IMR-90 (cell line): ENCODE measurements around the gene HOTAIR. TPM values are rescaled to one million over a fixed set of nuclear protein-coding genes. Genes with fewer than 3 reads are reported as not detected.

Experiments used
- ATAC-seq: fragments of 200-7000 bp; cut with Tn5 transposase; 2 replicates; pipeline ENCODE4 v1.9.1; 2020; ENCODE audit warnings: low read depth, mild to moderate bottlenecking, moderate library complexity
- BruUV-seq: library from RNA; stranded (reverse); fragments of 400-500 nt; replicated peaks from 2 replicates; lab custom pipeline; 2021; lab: Mats Ljungman, UMichigan
- CTCF ChIA-PET: fragments of 300-600 bp; formaldehyde crosslinking; extraction: SDS; loops from one replicate; lab custom pipeline; 2021; ENCODE audit warnings: antibody characterized with exemption; lab: Yijun Ruan, JAX
- POLR2A ChIA-PET: fragments of 300-600 bp; sonication (Branson Sonifier 250); formaldehyde crosslinking; loops from one replicate; lab custom pipeline; 2022; ENCODE audit warnings: antibody characterized with exemption; ENCODE audit not compliant: unreplicated experiment; lab: Charles Lee
- DNase-seq: peaks from one replicate; pipeline ENCODE4 v3.0.0; 2013
- H2AFZ ChIP-seq: replicated peaks from 2 replicates; pipeline ENCODE3; 2013; ENCODE audit warnings: low read length, mild to moderate bottlenecking; ENCODE audit not compliant: poor library complexity
- H2AK5ac ChIP-seq: 2 replicates; pipeline ENCODE4 v1.6.1; 2013; ENCODE audit warnings: low read depth, low read length, inconsistent platforms
- H2AK9ac ChIP-seq: replicated peaks from 2 replicates; pipeline ENCODE3; 2013; ENCODE audit warnings: mild to moderate bottlenecking, low read depth, low read length, moderate library complexity; ENCODE audit not compliant: poor library complexity
- H2BK120ac ChIP-seq: 2 replicates; pipeline ENCODE4 v1.6.1; 2013; ENCODE audit warnings: low read depth, low read length, inconsistent platforms
- H2BK15ac ChIP-seq: 3 replicates; pipeline ENCODE4 v1.6.1; 2013; ENCODE audit warnings: low read depth, low read length, inconsistent platforms
- H2BK20ac ChIP-seq: 2 replicates; pipeline ENCODE4 v1.6.1; 2013; ENCODE audit warnings: low read depth, mild to moderate bottlenecking, inconsistent platforms, low read length, moderate library complexity
- H2BK5ac ChIP-seq: 2 replicates; pipeline ENCODE4 v1.6.1; 2013; ENCODE audit warnings: mild to moderate bottlenecking, low read depth, low read length, inconsistent platforms; ENCODE audit not compliant: poor library complexity, severe bottlenecking
- H3K14ac ChIP-seq: replicated peaks from 2 replicates; pipeline ENCODE4 v1.6.1; 2013; ENCODE audit warnings: low read depth, low read length, inconsistent platforms
- H3K18ac ChIP-seq: 2 replicates; pipeline ENCODE4 v1.6.1; 2013; ENCODE audit warnings: low read depth, low read length, control low read depth
- H3K23ac ChIP-seq: 2 replicates; pipeline ENCODE4 v1.6.1; 2013; ENCODE audit warnings: low read depth, low read length, inconsistent platforms
- H3K27ac ChIP-seq: 2 replicates; pipeline ENCODE4 v1.5.1; 2013; ENCODE audit warnings: mild to moderate bottlenecking, control low read depth, low read length; ENCODE audit not compliant: insufficient read depth
- H3K27me3 ChIP-seq: 2 replicates; pipeline ENCODE4 v1.6.1; 2013; ENCODE audit warnings: low read length; ENCODE audit not compliant: control insufficient read depth, insufficient read depth
- H3K36me3 ChIP-seq: 2 replicates; pipeline ENCODE4 v1.6.1; 2013; ENCODE audit warnings: low read length, mixed read lengths; ENCODE audit not compliant: control insufficient read depth, insufficient read depth
- H3K4ac ChIP-seq: 2 replicates; pipeline ENCODE4 v1.6.1; 2013; ENCODE audit warnings: low read depth, low read length, inconsistent platforms
- H3K4me1 ChIP-seq: 2 replicates; pipeline ENCODE4 v1.6.1; 2013; ENCODE audit warnings: low read length, mixed read lengths; ENCODE audit not compliant: control insufficient read depth, insufficient read depth
- H3K4me2 ChIP-seq: 2 replicates; pipeline ENCODE4 v1.6.1; 2013; ENCODE audit warnings: low read depth, mild to moderate bottlenecking, control low read depth, low read length, moderate library complexity
- H3K4me3 ChIP-seq: 2 replicates; pipeline ENCODE4 v1.5.1; 2013; ENCODE audit warnings: low read depth, mild to moderate bottlenecking, control low read depth, low read length, moderate library complexity; ENCODE audit not compliant: insufficient read depth
- H3K56ac ChIP-seq: 2 replicates; pipeline ENCODE4 v1.6.1; 2013; ENCODE audit warnings: low read length, inconsistent platforms; ENCODE audit not compliant: insufficient read depth; ENCODE audit errors: extremely low read depth
- H3K79me1 ChIP-seq, 2 experiments: 2 replicates each; pipeline ENCODE4 v1.6.1; 2013; ENCODE audit warnings: low read length in 2 of 2, inconsistent platforms in 1 of 2, low read depth in 1 of 2
- H3K9ac ChIP-seq: 2 replicates; pipeline ENCODE4 v1.6.1; 2013; ENCODE audit warnings: low read depth, low read length, control low read depth
- H3K9me1 ChIP-seq: 2 replicates; pipeline ENCODE4 v1.6.1; 2013; ENCODE audit warnings: low read length, inconsistent platforms; ENCODE audit not compliant: insufficient read depth
- H3K9me3 ChIP-seq: 2 replicates; pipeline ENCODE4 v1.6.1; 2013; ENCODE audit warnings: low read length; ENCODE audit not compliant: control insufficient read depth, insufficient read depth
- H4K20me1 ChIP-seq: 2 replicates; pipeline ENCODE4 v1.6.1; 2013; ENCODE audit warnings: low read length, inconsistent platforms; ENCODE audit not compliant: insufficient read depth
- H4K5ac ChIP-seq: 2 replicates; pipeline ENCODE4 v1.6.1; 2013; ENCODE audit warnings: mild to moderate bottlenecking, low read depth, low read length, control low read depth
- H4K8ac ChIP-seq, 2 experiments: 2 replicates each; pipeline ENCODE4 v1.6.1; 2013; ENCODE audit warnings: low read depth in 2 of 2, low read length in 2 of 2, control low read depth in 1 of 2, inconsistent platforms in 1 of 2
- H4K91ac ChIP-seq: 2 replicates; pipeline ENCODE4 v1.6.1; 2013; ENCODE audit warnings: low read depth, low read length, inconsistent platforms; ENCODE audit not compliant: insufficient read depth
- BHLHE40 ChIP-seq: fragments of 150-350 bp; IDR thresholded peaks from 2 replicates; pipeline ENCODE4 v1.6.1; 2016; ENCODE audit warnings: mild to moderate bottlenecking, low read depth, low read length
- CEBPB ChIP-seq: IDR thresholded peaks from 2 replicates; pipeline ENCODE4 v1.6.1; 2012; ENCODE audit warnings: low read depth, low read length, improper control_type of control experiment
- CTCF ChIP-seq: conservative IDR thresholded peaks from 2 replicates; pipeline ENCODE4 v1.5.1; 2012; ENCODE audit warnings: mild to moderate bottlenecking, low read depth, low read length, improper control_type of control experiment
- ELK1 ChIP-seq: fragments of 150-350 bp; IDR thresholded peaks from 2 replicates; pipeline ENCODE4 v1.6.1; 2016; ENCODE audit warnings: low read depth, mild to moderate bottlenecking, low read length, moderate library complexity, borderline replicate concordance
- MAZ ChIP-seq: IDR thresholded peaks from 2 replicates; pipeline ENCODE4 v1.6.1; 2012; ENCODE audit warnings: low read depth, mild to moderate bottlenecking, low read length, improper control_type of control experiment, moderate library complexity, borderline replicate concordance
- MXI1 ChIP-seq: IDR thresholded peaks from 2 replicates; pipeline ENCODE4 v1.6.1; 2012; ENCODE audit warnings: low read depth, mild to moderate bottlenecking, low read length, moderate library complexity, borderline replicate concordance
- NFE2L2 ChIP-seq: fragments of 150-350 bp; IDR thresholded peaks from 2 replicates; pipeline ENCODE4 v1.6.1; 2016; ENCODE audit warnings: low read depth, mild to moderate bottlenecking, low read length
- RAD21 ChIP-seq: IDR thresholded peaks from 2 replicates; pipeline ENCODE4 v1.6.1; 2012; ENCODE audit warnings: low read length, improper control_type of control experiment
- RCOR1 ChIP-seq: IDR thresholded peaks from 2 replicates; pipeline ENCODE4 v1.6.1; 2012; ENCODE audit warnings: mild to moderate bottlenecking, low read length, improper control_type of control experiment; ENCODE audit not compliant: insufficient replicate concordance
- RFX5 ChIP-seq: IDR thresholded peaks from 2 replicates; pipeline ENCODE4 v1.8.0; 2012; ENCODE audit warnings: low read depth, mild to moderate bottlenecking, low read length, moderate library complexity
- SMC3 ChIP-seq: fragments of 150-350 bp; IDR thresholded peaks from 2 replicates; pipeline ENCODE4 v1.6.1; 2016; ENCODE audit warnings: low read depth, mild to moderate bottlenecking, antibody characterized with exemption, low read length, moderate library complexity
- USF2 ChIP-seq: fragments of 150-350 bp; IDR thresholded peaks from 2 replicates; pipeline ENCODE4 v1.6.1; 2017; ENCODE audit warnings: mild to moderate bottlenecking, antibody characterized with exemption, low read length, low read depth
- WGBS, 2 experiments: methylation state at CpG; one replicate each; pipeline versions ENCODE4 v1.1.5 to v1.1.7; 2013; ENCODE audit warnings: missing lambda C conversion rate in 2 of 2; ENCODE audit not compliant: insufficient read length in 1 of 2; ENCODE audit errors: extremely low coverage in 2 of 2; 5-methylcytosine and 5-hydroxymethylcytosine counted together
- dilution Hi-C: fragments of 300-500 bp; cut with HindIII; formaldehyde crosslinking; loops from one replicate; pipeline ENCODE4 v1.14.3; 2018; ENCODE audit warnings: low sequenced_read_pairs; ENCODE audit not compliant: unreplicated experiment
- in situ Hi-C: fragments of 300-500 bp; cut with MboI; formaldehyde crosslinking; loops from 3 replicates; pipeline ENCODE4 v1.14.3; 2019; ENCODE audit warnings: low sequenced_read_pairs, inconsistent platforms, mixed read lengths
- intact Hi-C: fragments of 100-400 bp; cut with micrococcal nuclease; formaldehyde crosslinking; loops from 2 replicates; pipeline ENCODE4 v1.10.0; 2022
- polyA plus RNA-seq, 3 experiments: library from polyadenylated mRNA; depleted of rRNA; stranded (reverse); fragments of >200 nt; gene quantifications; 2 replicates each; pipeline ENCODE4 v1.2.3, GENCODE V29; 2012; ENCODE audit warnings: low replicate concordance in 1 of 3
- total RNA-seq: library from RNA; depleted of rRNA; stranded (reverse); fragments of >200 nt; gene quantifications from 2 replicates; pipeline ENCODE4 v1.2.3, GENCODE V29; 2012

Gene HOTAIR
- total and polyA plus RNA-seq, 2 of the 4 experiments (the other 2 are of a cell fraction), result not detected

- TF ChIP-seq SMC3, result no peak
- no peak for TF ChIP-seq MAZ
- TF ChIP-seq RCOR1, result no peak
- TF ChIP-seq NFE2L2, result no peak
Measured at GRCh38 chr12:53995002-53995377, 20.2 kb upstream of the HOTAIR start (continued).

GRCh38 chr12:53994264-53995001 is 19.7 kb upstream of the HOTAIR start:
- no peak overlapping the region for H3K4ac ChIP-seq
- H3K27ac ChIP-seq, result no peak overlapping the region
- 8% methylated on average over 25 of the region's 60 CpGs; no CpG with 5 or more reads in 1 of the 2 experiments for WGBS, 2 experiments
- ATAC-seq, result no peak; the same call in 1 of the 2 replicates
- CTCF ChIA-PET, result no interaction called here
- no TSS peak for BruUV-seq
- H3K79me1 ChIP-seq, result no peaks in the 10 kb centered on the region
- H2BK120ac ChIP-seq, result no peak overlapping the region
- peaks cover 2% of the 10 kb centered on the region; the same call in 1 of the 2 replicates for H3K4me1 ChIP-seq
- no peak overlapping the region for H2BK5ac ChIP-seq
- H3K9me1 ChIP-seq, result no peaks in the 10 kb centered on the region
- H2BK20ac ChIP-seq, result no peak overlapping the region
- H2AK9ac ChIP-seq, result peak overlapping the region; percentile 14
- H2BK15ac ChIP-seq, result no peak overlapping the region
- H3K36me3 ChIP-seq, result no peaks in the 10 kb centered on the region
- no peak overlapping the region for H3K18ac ChIP-seq
- no peak overlapping the region for H3K23ac ChIP-seq
- no peak overlapping the region for H4K8ac ChIP-seq
- DNase-seq, result no peak
- no peak overlapping the region for H3K56ac ChIP-seq
- H3K9ac ChIP-seq, result no peak overlapping the region
- dilution Hi-C loops (no loop called here), intact Hi-C loops (no loop called here), in situ Hi-C loops (loop anchor here (10.0 kb wide), 2 partner anchors 230 to 380 kb away; no protein-coding TSS in a partner anchor)
- H4K91ac ChIP-seq, result no peak overlapping the region
- no peak overlapping the region for H3K4me3 ChIP-seq
- no peaks in the 10 kb centered on the region; the same call in 1 of the 2 replicates for H4K20me1 ChIP-seq
- no peak overlapping the region for H2AFZ ChIP-seq
- POLR2A ChIA-PET, result no interaction called here
- peaks cover 19% of the 10 kb centered on the region for H3K9me3 ChIP-seq
- peaks cover 98% of the 10 kb centered on the region for H3K27me3 ChIP-seq
- H3K4me2 ChIP-seq, result no peak overlapping the region
- H4K5ac ChIP-seq, result no peak overlapping the region
- no peak overlapping the region for H3K14ac ChIP-seq
- H2AK5ac ChIP-seq, result no peak overlapping the region
- no peak for TF ChIP-seq USF2
- no peak for TF ChIP-seq RAD21
- no peak for TF ChIP-seq CEBPB
- no peak for TF ChIP-seq RCOR1
- no peak for TF ChIP-seq CTCF
- TF ChIP-seq ELK1, result no peak
- TF ChIP-seq SMC3, result no peak
- no peak for TF ChIP-seq RFX5
- no peak for TF ChIP-seq MXI1
- TF ChIP-seq BHLHE40, result no peak
